22Rv1 (cell line): ENCODE measurements around the gene STOX2.
"Not testable (repeated sequence)": the region's sequence is repeated elsewhere in the genome, so short reads cannot be mapped to it uniquely, and the experiment has no call there.

ENCODE experiments used
- H3K27ac ChIP-seq: fragments of 450-650 bp; 2 replicates; pipeline ENCODE4 v1.5.1; 2017
- ZFX ChIP-seq: fragments of 450-650 bp; IDR thresholded peaks from 2 replicates; pipeline ENCODE4 v1.6.1; 2017; ENCODE audit warnings: antibody characterized with exemption, borderline replicate concordance
- TF ChIP-seq, protein P1 (sequence below): fragments of 450-650 bp; IDR thresholded peaks from 2 replicates; pipeline ENCODE4 v1.5.1; 2017; ENCODE audit warnings: mild to moderate bottlenecking

Gene STOX2

DNA sequence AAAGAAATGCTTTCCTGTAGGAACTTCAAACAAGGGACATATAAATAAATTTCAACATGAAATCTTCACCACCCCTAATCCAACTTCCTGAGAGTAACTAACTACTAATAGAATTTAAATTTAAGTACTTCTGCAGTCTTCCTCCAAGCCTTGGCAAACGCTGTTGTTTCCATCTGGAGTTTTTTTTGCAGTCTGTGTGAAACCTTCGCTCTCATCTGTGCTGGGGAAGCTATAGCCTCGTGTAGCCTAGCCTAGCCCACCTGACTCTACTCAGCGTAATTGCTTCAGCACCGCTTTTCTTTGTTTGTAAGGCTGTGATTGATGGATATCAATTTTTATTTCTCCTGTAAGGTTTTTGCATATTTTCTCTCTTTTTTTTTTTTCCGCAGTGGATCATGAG, 30.9 kb downstream of the STOX2 start:
- H3K27ac ChIP-seq: no peak overlapping the region
- no peak for TF ChIP-seq ZFX
- TF ChIP-seq, protein P1, sequence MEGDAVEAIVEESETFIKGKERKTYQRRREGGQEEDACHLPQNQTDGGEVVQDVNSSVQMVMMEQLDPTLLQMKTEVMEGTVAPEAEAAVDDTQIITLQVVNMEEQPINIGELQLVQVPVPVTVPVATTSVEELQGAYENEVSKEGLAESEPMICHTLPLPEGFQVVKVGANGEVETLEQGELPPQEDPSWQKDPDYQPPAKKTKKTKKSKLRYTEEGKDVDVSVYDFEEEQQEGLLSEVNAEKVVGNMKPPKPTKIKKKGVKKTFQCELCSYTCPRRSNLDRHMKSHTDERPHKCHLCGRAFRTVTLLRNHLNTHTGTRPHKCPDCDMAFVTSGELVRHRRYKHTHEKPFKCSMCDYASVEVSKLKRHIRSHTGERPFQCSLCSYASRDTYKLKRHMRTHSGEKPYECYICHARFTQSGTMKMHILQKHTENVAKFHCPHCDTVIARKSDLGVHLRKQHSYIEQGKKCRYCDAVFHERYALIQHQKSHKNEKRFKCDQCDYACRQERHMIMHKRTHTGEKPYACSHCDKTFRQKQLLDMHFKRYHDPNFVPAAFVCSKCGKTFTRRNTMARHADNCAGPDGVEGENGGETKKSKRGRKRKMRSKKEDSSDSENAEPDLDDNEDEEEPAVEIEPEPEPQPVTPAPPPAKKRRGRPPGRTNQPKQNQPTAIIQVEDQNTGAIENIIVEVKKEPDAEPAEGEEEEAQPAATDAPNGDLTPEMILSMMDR: no peak

DNA sequence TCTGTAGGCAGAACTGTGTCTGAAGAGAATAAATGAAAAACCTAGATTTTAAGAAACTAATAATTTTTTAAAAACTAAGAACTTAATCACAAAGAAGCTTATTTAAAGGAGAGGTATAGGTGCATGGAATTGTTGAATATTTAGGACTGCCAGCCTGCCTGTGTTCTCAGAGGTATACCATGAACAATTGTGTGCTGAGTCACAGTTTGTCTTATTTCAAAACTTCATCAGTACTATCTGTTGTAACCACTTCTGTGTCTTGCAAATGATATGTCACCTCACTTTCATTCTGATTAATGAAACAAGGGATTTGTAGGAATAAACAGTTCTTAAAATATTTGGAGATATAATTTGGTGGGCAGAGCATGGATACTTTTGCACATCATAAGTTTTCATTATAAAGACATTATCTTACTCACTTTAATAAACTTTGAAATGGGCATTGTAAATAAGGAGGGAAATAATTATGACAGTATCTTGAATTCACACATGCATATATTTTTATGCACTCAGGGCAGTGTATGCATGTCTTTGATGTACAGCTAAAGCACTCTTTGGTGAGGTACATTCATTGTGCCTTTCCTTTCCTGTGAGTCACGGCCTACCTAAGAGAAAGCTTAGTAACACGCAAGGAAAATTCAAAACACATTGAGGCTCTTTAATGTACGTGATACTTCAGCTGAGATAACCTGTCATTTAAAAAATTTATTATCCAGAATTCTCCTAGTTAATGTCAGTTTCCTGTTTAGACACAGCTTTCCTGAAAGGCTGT, 31.7 kb downstream of the STOX2 start:
- H3K27ac ChIP-seq: no peak overlapping the region
- no peak for TF ChIP-seq ZFX
- TF ChIP-seq, protein P1: no peak

DNA sequence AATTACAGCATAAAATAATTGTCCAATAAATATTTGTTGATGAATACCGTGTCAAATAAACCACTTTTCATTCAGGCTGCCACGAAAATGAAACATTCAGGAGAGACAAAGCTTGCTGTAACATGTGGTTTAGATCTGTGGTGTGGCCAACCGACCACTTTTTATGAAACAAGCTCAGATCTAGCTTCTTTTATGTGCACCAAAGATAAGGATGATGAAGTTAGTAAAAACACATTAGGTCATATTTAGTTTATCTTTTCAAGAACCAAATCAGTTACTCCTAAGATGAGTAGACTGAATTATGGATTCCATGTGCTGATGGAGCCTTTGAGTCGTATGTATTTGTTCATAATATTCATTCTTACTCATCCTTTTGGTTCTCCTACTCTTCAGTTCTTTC, 35.8 kb downstream of the STOX2 start:
- TF ChIP-seq, protein P1: no peak
- TF ChIP-seq ZFX: no peak
- H3K27ac ChIP-seq: no peak overlapping the region

DNA sequence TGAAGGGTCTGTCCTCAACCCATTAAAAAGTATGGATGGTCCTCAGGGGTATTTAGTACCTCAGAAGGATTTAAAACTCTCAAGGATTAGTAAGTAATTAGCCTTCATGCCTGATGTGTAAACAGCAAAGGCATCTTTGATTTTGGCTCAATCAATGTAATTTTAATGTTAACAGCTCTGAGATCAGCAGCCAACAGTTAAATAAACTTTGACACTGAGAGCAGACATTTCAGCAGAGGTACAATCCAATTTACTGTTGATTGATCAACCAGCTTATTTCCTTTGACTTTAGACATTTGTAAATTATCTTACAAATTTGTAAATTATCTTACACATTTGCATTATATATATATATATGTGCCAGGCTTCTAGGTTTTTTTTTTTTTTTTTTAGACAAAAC, 36.9 kb downstream of the STOX2 start:
- TF ChIP-seq ZFX: no peak
- TF ChIP-seq, protein P1: no peak
- H3K27ac ChIP-seq: no peak overlapping the region

DNA sequence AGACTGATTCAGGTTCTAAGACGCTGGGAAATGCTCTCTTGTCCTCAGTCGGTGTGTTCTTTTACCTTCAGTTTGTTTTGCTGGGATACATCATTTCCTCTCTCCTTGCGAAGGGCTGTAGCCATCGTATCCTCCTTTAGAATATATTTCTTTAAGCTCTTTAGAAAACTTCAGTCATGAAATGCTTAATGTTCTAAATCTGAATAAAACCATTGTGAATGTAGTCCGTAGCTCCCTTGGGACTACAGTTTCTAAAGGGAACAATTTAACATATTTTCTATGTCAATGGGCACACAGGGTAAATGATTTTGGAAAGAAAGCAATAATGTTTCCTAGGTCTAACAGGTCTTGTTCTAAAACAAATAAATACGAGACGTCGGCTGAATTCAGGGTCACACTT, 40.6 kb downstream of the STOX2 start:
- H3K27ac ChIP-seq: no peak overlapping the region
- TF ChIP-seq, protein P1: no peak
- no peak for TF ChIP-seq ZFX

DNA sequence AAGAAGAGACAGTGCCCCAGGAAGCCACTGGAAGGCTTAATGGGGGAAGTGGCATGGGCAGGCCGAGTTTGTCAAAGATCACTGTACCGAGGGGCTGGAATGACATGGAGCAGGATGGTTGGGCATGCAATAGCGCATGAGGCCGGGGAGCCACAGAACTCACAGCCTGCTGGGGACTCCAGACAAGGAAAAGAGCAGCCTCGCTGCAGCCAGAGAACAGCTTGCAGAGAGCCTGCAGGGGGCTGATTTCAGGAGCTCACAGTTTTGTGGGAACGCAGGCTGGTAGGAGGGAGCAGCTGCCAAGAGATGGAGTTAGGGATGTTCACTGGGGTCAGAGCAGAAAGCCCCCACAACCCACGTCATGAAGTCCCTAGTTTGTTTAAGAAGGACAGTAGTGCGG, 45.4 kb downstream of the STOX2 start:
- TF ChIP-seq, protein P1: no peak
- no peak for TF ChIP-seq ZFX
- H3K27ac ChIP-seq: no peak overlapping the region

DNA sequence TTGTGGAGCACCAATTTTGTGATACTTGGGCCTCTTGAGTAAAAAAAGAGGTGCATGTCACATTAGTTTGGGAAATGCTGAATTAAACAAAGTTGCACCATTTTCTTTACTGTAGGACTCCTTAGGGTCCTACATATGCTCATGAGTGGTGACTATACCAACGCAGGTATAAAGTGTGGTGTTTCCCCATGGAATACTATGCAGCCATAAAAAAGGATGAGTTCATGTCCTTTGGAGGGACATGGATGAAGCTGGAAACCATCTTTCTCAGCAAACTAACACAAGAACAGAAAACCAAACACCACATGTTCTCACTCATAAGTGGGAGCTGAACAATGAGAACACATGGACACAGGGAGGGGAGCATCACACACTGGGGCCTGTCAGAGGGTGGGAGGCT, 47.5 kb downstream of the STOX2 start:
- H3K27ac ChIP-seq: not testable (repeated sequence)
